ENCODE data around the gene ARL13B.

DNA sequence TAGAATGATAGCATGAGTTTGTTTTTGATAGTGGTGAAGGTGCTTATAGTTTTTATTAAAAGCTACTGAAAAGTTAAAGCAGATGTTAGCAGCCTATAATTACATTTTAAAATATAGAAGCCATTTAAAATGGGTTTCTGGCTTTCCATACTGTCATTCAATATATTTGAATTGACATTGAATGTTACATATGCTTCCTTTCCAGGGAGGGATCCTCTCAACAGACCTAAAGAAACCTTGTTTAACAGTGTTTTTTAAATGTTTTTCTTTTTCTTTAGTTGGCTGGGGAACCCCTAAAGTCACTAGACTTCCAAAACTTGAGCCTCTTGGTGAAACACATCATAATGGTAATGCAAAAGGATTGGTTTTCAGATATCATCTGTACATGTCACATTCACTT, 70.6 kb downstream of the ARL13B start:
- no peak for TF ChIP-seq NFXL1 (IDR thresholded peaks at IDR 0.05; ENCODE audit: borderline replicate concordance)
- no peak for TF ChIP-seq POLR2A (IDR thresholded peaks at IDR 0.05; ENCODE audit: low read depth, low read length)
